Right ventricle myocardium inferior (tissue), 1 donor: Measurements from ENCODE around the gene FAM111A. TPM values are rescaled to one million over a fixed set of nuclear protein-coding genes. Genes with fewer than 3 reads are reported as not detected.

Source experiments
- ATAC-seq: fragments of 200-7000 bp; cut with Tn5 transposase; one replicate; pipeline ENCODE4 v1.9.1; 2020; ENCODE audit warnings: mild to moderate bottlenecking, moderate library complexity
- DNase-seq: peaks from one replicate; pipeline ENCODE4 v3.0.0; 2021; ENCODE audit errors: missing footprints
- intact Hi-C: fragments of 100-400 bp; cut with DNase I; formaldehyde crosslinking; loops from one replicate; pipeline ENCODE4 v1.11.0; 2022
- total RNA-seq: library from RNA; stranded (reverse); fragmentation: NEBNext Ultra II Directional; extraction: Animal tissue kit (Norgen Biotek cat#: 25700); gene quantifications from one replicate; pipeline ENCODE4 v1.2.1, GENCODE V29; 2021
- donor health status: DM: no; HTN: yes; CAD: no; lungs with severe emphysema.

FAM111A gene
- total RNA-seq, 1 donor from 2014 or later = 12.0 TPM

DNA sequence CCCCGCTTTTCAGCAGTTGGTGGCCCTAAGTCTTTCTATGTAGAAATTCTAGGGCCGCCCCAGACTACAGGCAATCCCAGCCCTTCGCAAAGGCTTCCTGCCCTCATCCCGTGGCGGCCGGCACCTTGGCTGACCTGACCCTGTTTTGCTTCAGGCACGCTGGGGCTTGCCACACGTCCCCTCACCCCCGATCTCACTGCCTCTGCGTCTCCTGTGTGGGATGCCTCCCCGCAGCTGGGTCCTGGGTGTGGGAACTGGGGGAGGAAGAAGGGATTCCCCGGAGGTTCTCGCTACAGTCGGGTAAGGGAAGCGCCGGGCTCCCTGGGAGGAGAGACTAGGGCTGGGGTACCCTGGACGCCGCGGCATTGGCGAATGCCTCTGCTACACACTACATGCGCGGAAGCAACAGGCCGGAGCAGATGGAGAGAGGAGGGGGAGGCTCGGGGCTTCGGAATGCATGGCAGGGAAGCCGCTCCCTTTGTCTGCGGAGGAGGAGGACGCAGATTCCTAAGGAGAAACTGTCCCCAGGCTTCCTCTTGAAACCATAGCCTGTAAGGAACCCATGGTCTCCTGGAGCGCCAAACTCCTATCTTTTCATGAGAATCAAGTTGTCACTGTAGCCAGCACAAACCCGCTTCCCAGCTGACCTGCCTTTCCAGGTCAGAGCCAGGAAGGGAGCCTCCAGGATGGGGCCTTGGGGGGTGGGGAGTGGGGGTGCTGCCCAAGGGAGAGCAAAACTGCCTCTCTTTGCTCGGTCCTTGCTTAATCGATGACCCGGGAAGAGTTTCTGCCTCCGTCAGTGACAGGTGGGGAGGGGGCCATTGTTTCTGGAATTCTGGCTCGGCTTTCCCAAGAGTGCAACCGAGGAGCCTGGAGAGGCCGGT is 30.7 kb downstream of the FAM111A start:
- intact Hi-C loops = loop anchor here (10.0 kb wide), 2 partner anchors 251 to 511 kb away; partner anchors contain the start of gene OR5A2
- ATAC-seq = no peak
- DNase-seq = peak; percentile 74

- intact Hi-C loops = loop anchor here (10.0 kb wide), 2 partner anchors 251 to 511 kb away; partner anchors contain the start of gene OR5A2
- no peak for DNase-seq
- no peak for ATAC-seq
Observed at GRCh38 chr11:59173964-59174663, 31.5 kb downstream of the FAM111A start.

- ATAC-seq = no peak
Observed at GRCh38 chr11:59174664-59175033, 32.0 kb downstream of the FAM111A start.

GRCh38 chr11:59175091-59175501 is 32.4 kb downstream of the FAM111A start:
- DNase-seq (no peak), ATAC-seq (no peak)
- intact Hi-C loops = loop anchor here (10.0 kb wide), 2 partner anchors 250 to 510 kb away; partner anchors contain the start of gene OR5A2

More at GRCh38 chr11:59174664-59175033, 32.0 kb downstream of the FAM111A start:
- no peak for DNase-seq
- intact Hi-C loops = loop anchor here (10.0 kb wide), 2 partner anchors 250 to 510 kb away; partner anchors contain the start of gene OR5A2

- DNase-seq = no peak
- ATAC-seq = no peak
- intact Hi-C loops = loop anchor here (10.0 kb wide), 2 partner anchors 248 to 508 kb away; partner anchors contain the start of gene OR5A2
Observed at GRCh38 chr11:59176330-59176729, 33.7 kb downstream of the FAM111A start.

GRCh38 chr11:59178402-59178801 is 35.7 kb downstream of the FAM111A start:
- DNase-seq (no peak), ATAC-seq (no peak)
- intact Hi-C loops = loop anchor here (10.0 kb wide), 2 partner anchors 246 to 506 kb away; partner anchors contain the start of gene OR5A2

- intact Hi-C loops = loop anchor here (10.0 kb wide), 2 partner anchors 246 to 506 kb away; partner anchors contain the start of gene OR5A2
- ATAC-seq = no peak
Observed at GRCh38 chr11:59179121-59179520, 36.5 kb downstream of the FAM111A start.

DNA sequence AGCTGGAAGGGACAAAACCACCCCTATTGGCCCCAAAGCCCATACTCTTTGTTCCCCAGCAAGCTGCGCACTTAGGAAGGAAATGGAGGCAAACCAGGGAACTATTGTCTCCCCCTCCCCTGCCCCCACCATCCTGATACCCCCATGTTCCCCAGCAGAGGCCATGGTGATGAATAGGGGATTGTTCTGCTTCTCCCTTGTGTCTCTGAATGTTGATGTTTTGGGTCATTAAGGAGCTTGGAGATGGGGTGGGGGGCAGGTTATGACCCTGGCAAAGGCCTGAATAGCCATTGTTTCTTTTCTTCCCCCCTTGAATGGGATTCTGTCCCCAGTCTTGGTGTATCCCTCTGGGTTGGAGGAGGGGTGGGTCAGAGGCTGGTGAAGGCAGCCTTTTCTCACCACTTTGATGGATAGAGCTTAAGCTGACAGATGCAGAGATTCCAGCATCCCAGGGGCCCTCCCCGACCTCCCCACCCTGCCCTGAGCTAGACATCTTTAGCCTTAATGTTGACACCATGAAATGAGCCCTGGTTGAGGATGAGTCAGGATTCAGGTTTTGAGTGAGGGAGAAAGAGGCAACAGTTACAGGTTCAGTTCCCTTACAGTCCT is 37.6 kb downstream of the FAM111A start:
- intact Hi-C loops = no loop called here
- DNase-seq (no peak), ATAC-seq (no peak)

More at GRCh38 chr11:59179121-59179520, 36.5 kb downstream of the FAM111A start:
- no peak for DNase-seq

- intact Hi-C loops = no loop called here
- DNase-seq = no peak
- ATAC-seq = no peak
Observed at GRCh38 chr11:59180907-59181306, 38.3 kb downstream of the FAM111A start.

DNA sequence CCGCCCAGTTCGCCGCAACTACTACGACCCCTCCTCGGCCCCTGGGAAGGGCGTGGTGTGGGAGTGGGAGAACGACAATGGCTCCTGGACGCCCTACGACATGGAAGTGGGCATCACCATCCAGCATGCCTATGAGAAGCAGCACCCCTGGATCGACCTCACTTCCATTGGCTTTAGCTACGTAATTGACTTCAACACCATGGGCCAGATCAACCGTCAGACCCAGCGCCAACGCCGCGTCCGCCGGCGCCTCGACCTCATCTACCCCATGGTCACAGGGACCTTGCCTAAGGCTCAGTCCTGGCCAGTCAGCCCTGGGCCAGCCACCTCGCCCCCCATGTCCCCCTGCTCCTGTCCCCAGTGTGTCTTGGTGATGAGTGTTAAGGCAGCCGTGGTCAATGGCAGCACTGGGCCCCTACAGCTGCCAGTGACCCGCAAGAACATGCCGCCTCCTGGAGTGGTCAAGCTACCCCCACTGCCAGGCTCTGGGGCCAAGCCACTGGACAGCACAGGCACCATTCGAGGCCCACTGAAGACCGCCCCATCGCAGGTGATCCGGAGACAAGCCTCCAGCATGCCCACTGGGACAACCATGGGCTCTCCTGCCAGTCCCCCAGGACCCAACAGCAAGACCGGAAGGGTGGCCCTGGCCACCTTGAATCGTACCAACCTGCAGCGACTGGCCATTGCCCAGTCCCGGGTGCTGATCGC is 39.2 kb downstream of the FAM111A start:
- intact Hi-C loops = no loop called here

GRCh38 chr11:59182457-59183151 is 39.9 kb downstream of the FAM111A start:
- DNase-seq = no peak
- intact Hi-C loops = no loop called here
- no peak for ATAC-seq

More for the DNA sequence above, 39.2 kb downstream of the FAM111A start:
- DNase-seq = no peak
- ATAC-seq = no peak

GRCh38 chr11:59183771-59184170 is 41.1 kb downstream of the FAM111A start:
- DNase-seq = no peak
- peak; percentile 40 for ATAC-seq
- intact Hi-C loops = no loop called here

- intact Hi-C loops = no loop called here
- no peak for ATAC-seq
- DNase-seq = no peak
Observed at GRCh38 chr11:59184691-59185339, 42.2 kb downstream of the FAM111A start.

- no peak for ATAC-seq
Observed at GRCh38 chr11:59185386-59185945, 42.8 kb downstream of the FAM111A start.

DNA sequence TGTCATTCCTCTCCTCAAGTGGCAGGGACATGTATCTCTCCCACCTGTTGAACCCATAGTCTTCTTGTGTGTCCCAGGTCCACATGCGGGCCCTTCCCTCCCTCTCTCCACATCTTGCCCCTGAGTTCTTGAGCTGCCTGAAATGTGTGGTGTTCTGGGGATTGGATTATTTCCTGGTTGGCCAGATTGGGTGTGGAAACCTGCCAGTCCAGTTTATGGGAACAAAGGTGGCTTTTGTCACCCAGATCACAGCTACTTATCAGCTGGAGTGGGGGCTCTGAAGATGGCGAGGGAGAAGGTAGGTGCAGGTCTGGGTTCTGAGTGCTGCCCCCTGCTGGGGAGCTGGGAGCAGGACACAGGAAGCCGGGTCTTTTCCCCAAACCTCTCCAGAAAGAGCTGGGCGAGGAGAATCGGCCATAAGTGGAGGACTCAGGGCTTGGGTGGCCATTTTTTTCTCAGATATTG is 43.5 kb downstream of the FAM111A start:
- ATAC-seq (no peak), DNase-seq (no peak)
- intact Hi-C loops = no loop called here

More at GRCh38 chr11:59185386-59185945, 42.8 kb downstream of the FAM111A start:
- intact Hi-C loops = no loop called here
- DNase-seq = no peak

DNA sequence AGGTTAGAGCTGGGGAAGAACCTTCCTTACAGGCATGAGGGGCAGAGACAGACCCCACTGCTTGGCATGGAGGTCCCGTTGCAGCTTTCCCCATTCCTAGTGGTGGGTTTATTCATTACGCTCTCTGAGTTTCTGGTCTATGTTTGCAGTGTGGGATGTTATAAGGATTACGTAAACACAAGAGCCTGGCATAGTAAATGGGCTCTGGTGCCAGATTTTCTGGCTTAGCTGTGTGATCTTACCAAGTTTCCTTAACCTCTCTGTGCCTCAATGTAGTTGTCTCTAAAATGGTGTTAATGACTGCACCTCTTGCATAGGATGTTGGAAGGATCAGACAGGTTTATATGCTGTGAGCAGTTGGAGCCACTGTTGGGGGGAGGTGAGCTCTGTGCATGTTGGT is 44.4 kb downstream of the FAM111A start:
- DNase-seq (no peak), ATAC-seq (no peak)
- intact Hi-C loops = no loop called here

DNA sequence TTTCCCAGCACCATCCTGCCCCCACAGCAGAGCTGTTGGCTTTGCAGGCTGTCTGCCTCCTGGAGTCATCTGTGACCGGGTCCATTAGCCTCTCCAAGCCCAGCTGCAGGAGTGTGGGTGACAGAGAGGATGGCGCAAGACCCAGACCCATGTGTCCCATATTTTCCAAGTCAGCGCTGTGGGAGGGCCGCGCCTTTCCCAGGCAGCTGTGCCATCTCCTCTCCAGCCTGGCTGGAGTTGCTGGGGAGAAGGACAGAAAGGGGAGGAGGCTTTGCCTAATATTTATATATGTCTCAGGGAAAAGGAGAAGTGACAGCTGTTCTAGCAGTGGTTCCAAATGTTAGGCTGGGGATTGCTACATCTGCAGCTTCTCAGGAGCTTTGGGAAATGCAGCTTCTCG is 44.9 kb downstream of the FAM111A start:
- ATAC-seq (peak; percentile 93), DNase-seq (peak; percentile 90)
- intact Hi-C loops = no loop called here
